GM23338 (cell line): ENCODE data around the gene ETV5.

ENCODE experiments used
- CTCF ChIP-seq, 2 experiments: fragments of 200-600 bp in 1 of 2; sonication (generic) in 1 of 2; conservative IDR thresholded peaks; 2 replicates each; pipeline versions ENCODE4 v1.5.1 to v1.6.1; 2016 to 2017; ENCODE audit warnings: antibody characterized with exemption in 2 of 2, low read depth in 2 of 2, mild to moderate bottlenecking in 2 of 2, moderate library complexity in 1 of 2
- EZH2 ChIP-seq: fragments of 200-600 bp; sonication (generic); IDR thresholded peaks from one replicate; pipeline ENCODE4 v1.8.0; 2017; ENCODE audit warnings: antibody characterized with exemption, mild to moderate bottlenecking, low read depth; ENCODE audit not compliant: unreplicated experiment
- EZH2phosphoT487 ChIP-seq: fragments of 200-600 bp; sonication (generic); IDR thresholded peaks from one replicate; pipeline ENCODE4 v1.8.1; 2018; ENCODE audit warnings: antibody characterized with exemption; ENCODE audit not compliant: unreplicated experiment
- POLR2AphosphoS5 ChIP-seq: IDR thresholded peaks from 2 replicates; pipeline ENCODE4 v1.6.1; 2016; ENCODE audit warnings: antibody characterized with exemption, low read depth
- STAT1 ChIP-seq: IDR thresholded peaks from one replicate; pipeline ENCODE4 v1.6.1; 2016; ENCODE audit warnings: antibody characterized with exemption; ENCODE audit not compliant: unreplicated experiment
- ZNF114 ChIP-seq: fragments of 250-450 bp; sonication (Bioruptor Pico); IDR thresholded peaks from 2 replicates; pipeline ENCODE4 v1.5.0; 2020; ENCODE audit warnings: mild to moderate bottlenecking, moderate library complexity
- TF ChIP-seq, protein P1 (sequence below): IDR thresholded peaks from 2 replicates; pipeline ENCODE4 v1.6.1; 2016; ENCODE audit warnings: antibody characterized with exemption
- TF ChIP-seq, protein P2 (sequence below): IDR thresholded peaks from one replicate; pipeline ENCODE4 v1.6.1; 2018; ENCODE audit warnings: antibody characterized with exemption; ENCODE audit not compliant: unreplicated experiment

DNA sequence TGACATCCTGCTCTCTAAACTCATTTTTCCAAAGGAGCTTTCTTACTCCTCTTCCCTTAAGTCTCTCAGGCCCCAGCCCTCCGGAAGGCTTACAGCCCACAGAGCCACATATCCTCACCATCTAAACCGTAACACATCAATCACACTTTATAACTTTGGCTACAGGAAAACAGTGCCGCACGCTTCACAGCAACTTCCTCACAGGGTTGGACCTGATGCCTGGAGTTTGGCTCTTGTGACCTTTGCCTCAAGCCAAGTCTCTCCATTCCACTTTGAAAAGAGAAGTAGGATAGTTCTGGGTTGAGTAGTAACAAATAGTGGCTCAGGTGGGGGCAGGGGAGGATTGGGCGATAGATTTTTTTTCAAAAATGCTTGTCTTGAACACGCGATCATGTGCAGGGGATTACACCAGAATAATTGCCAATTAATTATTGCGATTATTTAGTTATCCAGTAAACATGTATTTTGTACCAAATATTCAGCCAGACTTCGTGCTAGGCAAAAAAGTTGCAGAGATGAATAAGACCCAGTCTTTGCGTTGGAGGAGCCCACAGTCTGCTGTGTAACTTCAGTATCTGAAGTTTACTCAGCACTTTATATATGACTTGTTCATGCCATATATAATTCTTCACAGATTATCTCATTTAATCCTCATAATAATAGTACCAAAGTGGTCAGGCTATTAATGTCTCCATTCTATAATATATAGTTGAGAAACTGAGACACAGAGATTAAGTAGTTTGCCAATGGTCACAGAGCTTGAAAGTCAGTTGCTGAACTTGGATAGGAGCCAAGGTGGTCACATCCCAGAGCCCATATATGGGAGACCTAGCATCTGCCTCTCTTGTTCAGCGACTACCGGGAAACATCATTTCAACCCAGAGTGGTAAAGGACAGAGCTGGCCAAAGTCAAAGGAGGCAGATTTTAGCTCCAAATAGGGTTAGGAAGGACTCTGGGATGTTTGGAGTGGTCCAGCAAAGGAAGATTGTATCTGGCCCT, 2.4 kb upstream of the ETV5 start:
- TF ChIP-seq ZNF114 (CRISPR knock-in tag) (no peak), CTCF (conservative IDR thresholded peaks at IDR 0.05; ENCODE audit: low read depth in 2 of 2) (no peak), EZH2 (no peak), EZH2phosphoT487 (no peak), POLR2AphosphoS5 (no peak), STAT1 (no peak)
- TF ChIP-seq, protein P1, sequence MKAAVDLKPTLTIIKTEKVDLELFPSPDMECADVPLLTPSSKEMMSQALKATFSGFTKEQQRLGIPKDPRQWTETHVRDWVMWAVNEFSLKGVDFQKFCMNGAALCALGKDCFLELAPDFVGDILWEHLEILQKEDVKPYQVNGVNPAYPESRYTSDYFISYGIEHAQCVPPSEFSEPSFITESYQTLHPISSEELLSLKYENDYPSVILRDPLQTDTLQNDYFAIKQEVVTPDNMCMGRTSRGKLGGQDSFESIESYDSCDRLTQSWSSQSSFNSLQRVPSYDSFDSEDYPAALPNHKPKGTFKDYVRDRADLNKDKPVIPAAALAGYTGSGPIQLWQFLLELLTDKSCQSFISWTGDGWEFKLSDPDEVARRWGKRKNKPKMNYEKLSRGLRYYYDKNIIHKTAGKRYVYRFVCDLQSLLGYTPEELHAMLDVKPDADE, result no peak
- TF ChIP-seq, protein P2, sequence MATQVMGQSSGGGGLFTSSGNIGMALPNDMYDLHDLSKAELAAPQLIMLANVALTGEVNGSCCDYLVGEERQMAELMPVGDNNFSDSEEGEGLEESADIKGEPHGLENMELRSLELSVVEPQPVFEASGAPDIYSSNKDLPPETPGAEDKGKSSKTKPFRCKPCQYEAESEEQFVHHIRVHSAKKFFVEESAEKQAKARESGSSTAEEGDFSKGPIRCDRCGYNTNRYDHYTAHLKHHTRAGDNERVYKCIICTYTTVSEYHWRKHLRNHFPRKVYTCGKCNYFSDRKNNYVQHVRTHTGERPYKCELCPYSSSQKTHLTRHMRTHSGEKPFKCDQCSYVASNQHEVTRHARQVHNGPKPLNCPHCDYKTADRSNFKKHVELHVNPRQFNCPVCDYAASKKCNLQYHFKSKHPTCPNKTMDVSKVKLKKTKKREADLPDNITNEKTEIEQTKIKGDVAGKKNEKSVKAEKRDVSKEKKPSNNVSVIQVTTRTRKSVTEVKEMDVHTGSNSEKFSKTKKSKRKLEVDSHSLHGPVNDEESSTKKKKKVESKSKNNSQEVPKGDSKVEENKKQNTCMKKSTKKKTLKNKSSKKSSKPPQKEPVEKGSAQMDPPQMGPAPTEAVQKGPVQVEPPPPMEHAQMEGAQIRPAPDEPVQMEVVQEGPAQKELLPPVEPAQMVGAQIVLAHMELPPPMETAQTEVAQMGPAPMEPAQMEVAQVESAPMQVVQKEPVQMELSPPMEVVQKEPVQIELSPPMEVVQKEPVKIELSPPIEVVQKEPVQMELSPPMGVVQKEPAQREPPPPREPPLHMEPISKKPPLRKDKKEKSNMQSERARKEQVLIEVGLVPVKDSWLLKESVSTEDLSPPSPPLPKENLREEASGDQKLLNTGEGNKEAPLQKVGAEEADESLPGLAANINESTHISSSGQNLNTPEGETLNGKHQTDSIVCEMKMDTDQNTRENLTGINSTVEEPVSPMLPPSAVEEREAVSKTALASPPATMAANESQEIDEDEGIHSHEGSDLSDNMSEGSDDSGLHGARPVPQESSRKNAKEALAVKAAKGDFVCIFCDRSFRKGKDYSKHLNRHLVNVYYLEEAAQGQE, result no peak
